Measurements from ENCODE around the gene RGS7.
"Not testable (repeated sequence)": the region's sequence is repeated elsewhere in the genome, so short reads cannot be mapped to it uniquely, and the experiment has no call there.

Gene RGS7

GRCh38 chr1:241331328-241332036 is 25.5 kb downstream of the RGS7 start:
- DNase-seq: no peak

GRCh38 chr1:241330619-241331327 is 26.2 kb downstream of the RGS7 start:
- no peak for DNase-seq

- no peak for DNase-seq
Observed at GRCh38 chr1:241325456-241325855, 31.5 kb downstream of the RGS7 start.

- DNase-seq: peak; percentile 81
Observed at GRCh38 chr1:241323514-241324195, 33.4 kb downstream of the RGS7 start.

- DNase-seq: no peak
Observed at GRCh38 chr1:241317676-241318075, 39.3 kb downstream of the RGS7 start.

GRCh38 chr1:241316372-241316771 is 40.6 kb downstream of the RGS7 start:
- no peak for DNase-seq

- DNase-seq: no peak
Observed at GRCh38 chr1:241311056-241311746, 45.8 kb downstream of the RGS7 start.

- no peak for DNase-seq
Observed at GRCh38 chr1:241310451-241310850, 46.6 kb downstream of the RGS7 start.

- DNase-seq: no peak
Observed at GRCh38 chr1:241309651-241310050, 47.4 kb downstream of the RGS7 start.

GRCh38 chr1:241308471-241308870 is 48.5 kb downstream of the RGS7 start:
- DNase-seq: no peak

GRCh38 chr1:241308011-241308410 is 49.0 kb downstream of the RGS7 start:
- DNase-seq: no peak

GRCh38 chr1:241306125-241306790 is 50.7 kb downstream of the RGS7 start:
- no peak for DNase-seq

- DNase-seq: not testable (repeated sequence)
Observed at GRCh38 chr1:241302024-241302423, 55.0 kb downstream of the RGS7 start.

- no peak for DNase-seq
Observed at GRCh38 chr1:241299347-241299746, 57.7 kb downstream of the RGS7 start.

- no peak for DNase-seq
Observed at GRCh38 chr1:241292973-241293372, 64.0 kb downstream of the RGS7 start.

- not testable (repeated sequence) for DNase-seq
Observed at GRCh38 chr1:241291548-241291947, 65.5 kb downstream of the RGS7 start.

GRCh38 chr1:241286486-241286885 is 70.5 kb downstream of the RGS7 start:
- DNase-seq: no peak

- DNase-seq: no peak
Observed at GRCh38 chr1:241276391-241276790, 80.6 kb downstream of the RGS7 start.

GRCh38 chr1:241275981-241276380 is 81.0 kb downstream of the RGS7 start:
- DNase-seq: no peak

GRCh38 chr1:241275226-241275625 is 81.8 kb downstream of the RGS7 start:
- DNase-seq: no peak

GRCh38 chr1:241274693-241275092 is 82.3 kb downstream of the RGS7 start:
- no peak for DNase-seq

GRCh38 chr1:241272828-241273227 is 84.2 kb downstream of the RGS7 start:
- DNase-seq: no peak

- no peak for DNase-seq
Observed at GRCh38 chr1:241271427-241271826, 85.6 kb downstream of the RGS7 start.

All from islet precursor cell (in vitro differentiated cells).